Astrocyte (in vitro differentiated cells and primary cell): Measurements from ENCODE around the gene CCL15. TPM values are rescaled to one million over a fixed set of nuclear protein-coding genes. Genes with fewer than 3 reads are reported as not detected.
"Not testable (repeated sequence)": the region's sequence is repeated elsewhere in the genome, so short reads cannot be mapped to it uniquely, and the experiment has no call there.

Experiments used
- DNase-seq: peaks from one replicate; pipeline ENCODE4 v3.0.0-alpha.2; 2010; ENCODE audit warnings: low read depth
- FAIRE-seq: peaks from 2 replicates; lab custom pipeline; 2011; peaks lifted over from hg19 to GRCh38; lab: Jason Lieb, UNC
- H2AFZ ChIP-seq: 2 replicates; pipeline ENCODE4 v1.6.0; 2012; ENCODE audit warnings: low read depth, low read length, inconsistent platforms
- H3K27ac ChIP-seq: 2 replicates; pipeline ENCODE4 v1.5.1; 2011; ENCODE audit warnings: low read depth, low read length, inconsistent platforms
- H3K27me3 ChIP-seq: 2 replicates; pipeline ENCODE4 v1.6.0; 2011; ENCODE audit warnings: low read length, inconsistent platforms; ENCODE audit not compliant: insufficient read depth
- H3K36me3 ChIP-seq: 2 replicates; pipeline ENCODE4 v1.5.1; 2011; ENCODE audit warnings: low read length, inconsistent platforms; ENCODE audit not compliant: insufficient read depth
- H3K4me1 ChIP-seq: 2 replicates; pipeline ENCODE4 v1.5.1; 2011; ENCODE audit warnings: low read length, inconsistent platforms; ENCODE audit not compliant: insufficient read depth
- H3K4me2 ChIP-seq: 2 replicates; pipeline ENCODE4 v1.6.0; 2012; ENCODE audit warnings: low read length, inconsistent platforms
- H3K4me3 ChIP-seq: 2 replicates; pipeline ENCODE4 v1.5.1; 2011; ENCODE audit warnings: low read depth, mild to moderate bottlenecking, low read length, inconsistent platforms; ENCODE audit not compliant: insufficient read depth
- H3K79me2 ChIP-seq: 2 replicates; pipeline ENCODE4 v1.6.0; 2012; ENCODE audit warnings: mild to moderate bottlenecking, low read length, inconsistent platforms; ENCODE audit not compliant: insufficient read depth
- H3K9ac ChIP-seq: 2 replicates; pipeline ENCODE4 v1.6.0; 2012; ENCODE audit warnings: mild to moderate bottlenecking, low read length, inconsistent platforms
- H3K9me3 ChIP-seq: 2 replicates; pipeline ENCODE4 v1.5.1; 2012; ENCODE audit warnings: low read depth, mild to moderate bottlenecking, low read length, inconsistent platforms; ENCODE audit not compliant: insufficient read depth
- H4K20me1 ChIP-seq: 2 replicates; pipeline ENCODE4 v1.6.0; 2012; ENCODE audit warnings: low read length, inconsistent platforms; ENCODE audit not compliant: insufficient read depth
- H3K27ac Mint-ChIP-seq: one replicate; pipeline ENCODE4 v1.8.0; 2021; ENCODE audit warnings: mild to moderate bottlenecking, mixed read lengths; ENCODE audit not compliant: unreplicated experiment
- H3K27me3 Mint-ChIP-seq: one replicate; pipeline ENCODE4 v1.8.0; 2021; ENCODE audit warnings: low read depth, mixed read lengths; ENCODE audit not compliant: unreplicated experiment
- H3K36me3 Mint-ChIP-seq: one replicate; pipeline ENCODE4 v1.8.0; 2021; ENCODE audit warnings: low read depth, mixed read lengths; ENCODE audit not compliant: unreplicated experiment
- H3K4me1 Mint-ChIP-seq: one replicate; pipeline ENCODE4 v1.8.0; 2021; ENCODE audit warnings: low read depth, mixed read lengths; ENCODE audit not compliant: unreplicated experiment
- H3K4me3 Mint-ChIP-seq: one replicate; pipeline ENCODE4 v1.8.0; 2021; ENCODE audit warnings: mild to moderate bottlenecking, moderate library complexity, mixed read lengths; ENCODE audit not compliant: unreplicated experiment
- H3K9me3 Mint-ChIP-seq: one replicate; pipeline ENCODE4 v1.8.0; 2021; ENCODE audit warnings: mild to moderate bottlenecking, mixed read lengths; ENCODE audit not compliant: unreplicated experiment
- EZH2 ChIP-seq: IDR thresholded peaks from 2 replicates; pipeline ENCODE4 v1.6.1; 2012; ENCODE audit warnings: mild to moderate bottlenecking, low read length, inconsistent platforms; ENCODE audit not compliant: insufficient read depth
- total RNA-seq: library from RNA; stranded (reverse); gene quantifications from 2 replicates; pipeline ENCODE4 v1.2.1, GENCODE V29; 2021
- TF ChIP-seq, protein P1 (sequence below): IDR thresholded peaks from 2 replicates; pipeline ENCODE4 v1.5.1; 2011; ENCODE audit warnings: low read depth, mild to moderate bottlenecking, inconsistent platforms, low read length, moderate library complexity; ENCODE audit not compliant: insufficient read depth

The CCL15 gene
- total RNA-seq, 1 donor from 2014 or later = not detected

DNA sequence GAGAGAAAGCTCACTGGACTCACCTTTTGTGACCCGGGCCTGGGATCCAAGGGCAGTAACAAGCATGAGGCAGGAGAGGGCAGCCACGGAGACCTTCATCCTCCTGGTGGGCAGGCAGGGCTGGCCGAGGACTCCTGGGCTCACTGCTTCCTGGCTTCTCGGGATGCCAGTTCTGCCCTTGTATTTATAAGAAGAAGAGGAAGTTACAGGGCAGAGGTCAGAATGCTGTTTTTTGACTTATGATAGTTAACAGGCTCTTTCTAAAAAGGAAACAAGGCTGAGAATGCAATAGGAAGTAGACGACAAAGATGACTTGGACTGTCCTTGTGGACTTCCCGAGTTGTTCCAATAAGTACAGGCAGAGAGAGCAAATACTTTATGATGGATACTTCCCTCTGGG lies 16.4 kb upstream of the CCL15 start, which contains the start of gene CCL23:
Gene CCL23 (minus strand): TSS at position 174 of the 400 bp plus-strand sequence. CDS start 75 bp downstream, at position 99.
- Mint-ChIP-seq H3K36me3 (no peaks in the 10 kb centered on the region), H3K27me3 (peaks cover 52% of the 10 kb centered on the region), H3K9me3 (peaks cover 5% of the 10 kb centered on the region), H3K27ac (no peak within 1 kb of the TSS), H3K4me3 (no peak within 1 kb of the TSS), H3K4me1 (no peaks in the 10 kb centered on the region)
- H3K27ac ChIP-seq = no peak within 1 kb of the TSS
- no peaks in the 10 kb centered on the region for H3K9me3 ChIP-seq
- no peak within 1 kb of the TSS for H3K4me2 ChIP-seq
- H4K20me1 ChIP-seq = no peaks in the 10 kb centered on the region
- H3K27me3 ChIP-seq = no peaks in the 10 kb centered on the region
- no peak within 1 kb of the TSS for H3K4me3 ChIP-seq
- H3K4me1 ChIP-seq = no peaks in the 10 kb centered on the region
- no peak for FAIRE-seq
- no peak within 1 kb of the TSS for H2AFZ ChIP-seq
- no peak for DNase-seq
- no peak for TF ChIP-seq EZH2
- TF ChIP-seq, protein P1, sequence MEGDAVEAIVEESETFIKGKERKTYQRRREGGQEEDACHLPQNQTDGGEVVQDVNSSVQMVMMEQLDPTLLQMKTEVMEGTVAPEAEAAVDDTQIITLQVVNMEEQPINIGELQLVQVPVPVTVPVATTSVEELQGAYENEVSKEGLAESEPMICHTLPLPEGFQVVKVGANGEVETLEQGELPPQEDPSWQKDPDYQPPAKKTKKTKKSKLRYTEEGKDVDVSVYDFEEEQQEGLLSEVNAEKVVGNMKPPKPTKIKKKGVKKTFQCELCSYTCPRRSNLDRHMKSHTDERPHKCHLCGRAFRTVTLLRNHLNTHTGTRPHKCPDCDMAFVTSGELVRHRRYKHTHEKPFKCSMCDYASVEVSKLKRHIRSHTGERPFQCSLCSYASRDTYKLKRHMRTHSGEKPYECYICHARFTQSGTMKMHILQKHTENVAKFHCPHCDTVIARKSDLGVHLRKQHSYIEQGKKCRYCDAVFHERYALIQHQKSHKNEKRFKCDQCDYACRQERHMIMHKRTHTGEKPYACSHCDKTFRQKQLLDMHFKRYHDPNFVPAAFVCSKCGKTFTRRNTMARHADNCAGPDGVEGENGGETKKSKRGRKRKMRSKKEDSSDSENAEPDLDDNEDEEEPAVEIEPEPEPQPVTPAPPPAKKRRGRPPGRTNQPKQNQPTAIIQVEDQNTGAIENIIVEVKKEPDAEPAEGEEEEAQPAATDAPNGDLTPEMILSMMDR = no peak
- no peaks in the 10 kb centered on the region for H3K36me3 ChIP-seq
- H3K9ac ChIP-seq = no peak within 1 kb of the TSS
- no peaks in the 10 kb centered on the region for H3K79me2 ChIP-seq

DNA sequence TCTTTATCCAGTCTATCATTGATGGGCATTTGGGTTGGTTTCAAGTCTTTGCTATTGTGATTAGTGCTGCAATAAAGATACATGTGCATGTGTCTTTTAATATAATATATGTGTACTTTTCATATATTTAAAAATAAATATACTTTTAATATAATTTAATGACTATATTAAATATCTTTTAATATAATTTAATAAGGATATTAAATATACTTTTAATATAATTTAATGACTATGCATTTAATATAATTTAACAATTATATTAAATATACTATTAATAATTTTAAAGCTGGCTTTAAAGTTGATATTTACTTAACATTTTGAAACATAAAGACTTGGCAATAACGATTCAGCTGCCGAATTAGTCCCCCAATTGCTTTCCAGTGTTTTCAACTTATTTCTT lies 15.2 kb upstream of the CCL15 start:
- Histone ChIP-seq H2AFZ (no peak overlapping the region), H3K27me3 (no peaks in the 10 kb centered on the region), H3K4me2 (no peak overlapping the region), H4K20me1 (no peaks in the 10 kb centered on the region), H3K4me3 (no peak overlapping the region), H3K36me3 (no peaks in the 10 kb centered on the region), H3K4me1 (no peaks in the 10 kb centered on the region), H3K9me3 (no peaks in the 10 kb centered on the region), H3K9ac (no peak overlapping the region), H3K27ac (no peak overlapping the region), H3K79me2 (no peaks in the 10 kb centered on the region)
- Mint-ChIP-seq H3K27ac (no peak overlapping the region), H3K4me3 (no peak overlapping the region), H3K36me3 (no peaks in the 10 kb centered on the region), H3K4me1 (no peaks in the 10 kb centered on the region), H3K9me3 (peaks cover 5% of the 10 kb centered on the region), H3K27me3 (peaks cover 47% of the 10 kb centered on the region)
- DNase-seq (no peak), FAIRE-seq (no peak)
- no peak for TF ChIP-seq EZH2
- TF ChIP-seq, protein P1 = no peak

DNA sequence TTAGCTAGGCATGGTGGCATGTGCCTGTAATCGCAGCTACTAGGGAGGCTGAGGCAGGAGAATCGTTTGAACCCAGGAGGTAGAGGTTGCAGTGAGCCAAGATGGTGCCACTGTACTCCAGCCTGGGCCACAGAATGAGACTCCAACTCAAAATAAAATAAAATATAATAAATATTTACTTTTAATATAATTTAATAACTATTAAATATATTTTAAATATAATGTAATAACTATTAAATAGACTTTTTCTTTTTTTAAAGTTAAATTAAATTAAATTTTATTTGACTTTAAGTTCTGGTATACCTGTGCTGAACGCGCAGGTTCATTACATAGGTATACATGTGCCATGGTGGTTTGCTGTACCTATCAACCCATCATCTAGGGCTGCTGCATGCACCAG lies 14.5 kb upstream of the CCL15 start:
- not testable (repeated sequence) for H3K4me2 ChIP-seq, FAIRE-seq, H3K27ac Mint-ChIP-seq, H3K79me2 ChIP-seq, H2AFZ ChIP-seq, H3K36me3 Mint-ChIP-seq, H3K4me1 ChIP-seq, H3K36me3 ChIP-seq, H3K9ac ChIP-seq, H3K27me3 ChIP-seq, H3K4me3 ChIP-seq, DNase-seq, H3K27ac ChIP-seq, H3K4me1 Mint-ChIP-seq, H3K4me3 Mint-ChIP-seq, H4K20me1 ChIP-seq, H3K9me3 ChIP-seq, H3K9me3 Mint-ChIP-seq
- H3K27me3 Mint-ChIP-seq = peaks cover 43% of the 10 kb centered on the region
